Measurements from ENCODE around the gene SETBP1.

SETBP1 gene

DNA sequence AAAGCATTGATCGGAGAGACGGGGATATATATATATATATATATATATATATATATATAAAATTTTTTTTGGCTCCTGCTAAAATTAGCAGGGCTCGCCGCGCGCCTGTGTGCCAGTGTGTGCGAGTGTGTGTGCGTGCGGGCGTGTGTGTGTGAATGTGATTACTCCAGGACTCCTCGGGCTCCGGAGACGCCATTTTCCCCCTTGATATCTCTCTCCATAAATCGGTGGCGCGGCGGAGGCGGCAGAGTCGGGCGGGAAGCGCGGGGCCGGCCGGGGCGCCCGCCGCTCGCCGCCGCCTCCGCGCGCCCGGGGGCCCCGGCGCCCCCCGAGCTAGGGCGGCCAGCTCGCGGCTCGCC is 795 bp upstream of the SETBP1 start:
- peak; percentile 1 for DNase-seq

GRCh38 chr18:44681076-44681970 is 635 bp downstream of the SETBP1 start:
- DNase-seq, result no peak

- no peak for DNase-seq
These were observed 1.6 kb downstream of the SETBP1 start for GRCh38 chr18:44682201-44682870.

GRCh38 chr18:44682871-44683221 is 2.2 kb downstream of the SETBP1 start:
- DNase-seq, result no peak

DNA sequence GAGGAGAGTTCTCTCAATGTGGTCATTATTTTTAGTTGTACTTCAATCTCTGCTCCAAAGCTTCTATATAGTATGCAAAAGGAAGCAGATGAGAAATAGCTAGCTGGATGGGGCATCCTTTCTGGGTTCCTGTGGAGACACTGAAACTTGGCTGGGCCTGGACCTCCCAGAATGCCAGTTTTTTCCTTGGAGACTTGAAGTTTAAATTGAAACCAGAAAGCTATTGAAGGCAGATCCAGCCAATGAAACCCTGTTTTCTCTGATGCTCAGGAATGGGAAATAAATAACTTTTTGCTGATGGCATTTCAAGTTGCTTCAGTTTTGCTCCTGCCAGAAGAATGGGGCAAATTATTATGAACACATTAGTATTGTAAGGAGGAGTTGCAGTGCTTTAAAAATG is 2.9 kb downstream of the SETBP1 start:
- no peak for DNase-seq

DNA sequence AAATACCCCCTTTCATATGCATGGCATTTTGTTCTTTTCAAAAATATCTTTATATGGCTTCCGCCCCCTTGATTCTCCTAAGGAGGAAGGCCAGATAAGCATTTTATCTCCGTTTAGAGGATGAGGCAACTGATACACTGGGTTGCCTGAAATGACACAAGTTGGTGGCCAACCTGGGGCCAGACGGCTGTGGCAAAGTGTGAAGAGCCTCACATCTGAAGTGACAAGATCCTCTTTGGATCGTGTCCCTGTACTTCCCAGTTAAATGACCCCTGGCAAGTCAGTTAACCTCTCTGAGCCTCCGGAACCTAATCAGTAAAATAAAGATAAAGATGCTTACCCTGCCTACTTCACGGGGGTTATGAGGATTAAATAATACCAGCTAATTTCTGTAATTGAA is 4.6 kb downstream of the SETBP1 start:
- no peak for DNase-seq

DNA sequence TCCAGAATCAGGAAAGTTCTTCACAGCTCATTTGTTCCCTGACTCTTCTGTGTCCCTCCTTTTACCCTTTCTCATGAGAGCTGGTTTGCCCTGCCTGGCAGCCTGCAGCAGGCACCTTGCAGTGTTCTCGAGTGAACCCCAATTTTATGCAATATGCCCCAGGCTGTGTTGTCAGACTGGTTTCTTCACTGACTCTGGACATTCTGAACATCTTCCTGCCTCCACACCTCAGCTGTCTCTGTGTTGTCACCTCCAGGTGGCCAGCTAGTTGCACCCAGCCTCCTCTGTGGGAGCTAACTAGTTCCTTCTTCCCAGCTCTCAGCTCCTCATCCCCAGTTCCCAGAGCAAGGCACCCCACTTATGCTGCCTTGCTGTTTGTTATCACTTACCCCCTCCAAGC is 5.5 kb downstream of the SETBP1 start:
- DNase-seq, result no peak

GRCh38 chr18:44687421-44687820 is 6.7 kb downstream of the SETBP1 start:
- no peak for DNase-seq

DNA sequence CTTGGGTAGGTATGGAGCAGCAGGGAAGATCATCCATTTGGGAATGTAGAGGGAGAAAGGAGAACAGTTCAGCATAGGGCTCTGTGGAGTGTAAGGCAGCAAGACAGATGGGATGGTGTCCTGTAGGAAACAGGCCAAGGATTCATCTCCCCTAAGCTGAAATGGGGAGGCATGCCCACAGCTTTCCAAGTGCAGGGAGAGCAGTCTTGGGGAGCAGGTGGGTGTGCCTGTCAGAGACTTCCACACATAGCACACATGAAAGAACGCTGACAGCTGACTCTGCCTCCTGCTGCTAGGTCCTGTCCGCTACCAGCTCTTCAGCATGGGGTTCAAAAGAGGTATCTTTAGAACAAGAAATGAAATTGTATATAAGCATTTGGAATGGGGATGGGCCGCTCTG is 9.0 kb downstream of the SETBP1 start:
- DNase-seq, result no peak

DNA sequence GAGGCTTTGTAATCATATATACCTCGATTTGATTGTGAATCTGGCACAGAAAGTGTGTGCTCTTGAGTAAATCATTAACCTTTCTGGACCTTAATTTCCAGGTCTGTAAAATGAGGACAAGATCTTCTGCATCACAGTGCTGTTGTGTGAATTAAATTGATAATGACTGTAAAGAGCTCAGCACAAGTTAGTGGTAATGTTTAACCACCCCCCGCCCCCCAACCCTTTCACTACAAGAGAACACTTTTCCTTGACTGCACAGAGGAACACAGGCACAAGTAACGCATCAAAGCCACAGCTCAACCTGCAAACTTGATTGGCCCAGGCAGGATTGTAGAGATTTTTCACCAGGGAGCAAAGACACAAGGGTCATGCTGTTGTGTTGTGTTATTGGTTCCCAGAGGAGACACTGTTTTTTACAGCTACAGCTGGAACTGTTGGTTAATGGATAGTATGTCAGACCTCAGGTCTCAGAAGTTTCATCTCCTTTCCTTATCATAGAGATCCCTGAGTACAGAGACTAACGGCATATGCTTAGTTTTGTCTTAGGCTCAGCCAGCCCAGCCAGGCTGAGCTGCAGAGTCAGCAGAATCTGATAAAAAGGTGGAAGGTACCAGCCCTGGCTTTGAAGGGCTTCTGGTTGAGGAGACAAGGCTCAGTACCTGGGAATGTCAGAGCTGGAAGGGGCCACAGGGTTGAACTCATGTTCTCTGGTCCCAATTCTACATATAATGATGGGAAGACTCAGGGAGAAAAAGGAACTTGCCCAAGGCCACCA is 10.6 kb downstream of the SETBP1 start:
- no peak for DNase-seq

DNA sequence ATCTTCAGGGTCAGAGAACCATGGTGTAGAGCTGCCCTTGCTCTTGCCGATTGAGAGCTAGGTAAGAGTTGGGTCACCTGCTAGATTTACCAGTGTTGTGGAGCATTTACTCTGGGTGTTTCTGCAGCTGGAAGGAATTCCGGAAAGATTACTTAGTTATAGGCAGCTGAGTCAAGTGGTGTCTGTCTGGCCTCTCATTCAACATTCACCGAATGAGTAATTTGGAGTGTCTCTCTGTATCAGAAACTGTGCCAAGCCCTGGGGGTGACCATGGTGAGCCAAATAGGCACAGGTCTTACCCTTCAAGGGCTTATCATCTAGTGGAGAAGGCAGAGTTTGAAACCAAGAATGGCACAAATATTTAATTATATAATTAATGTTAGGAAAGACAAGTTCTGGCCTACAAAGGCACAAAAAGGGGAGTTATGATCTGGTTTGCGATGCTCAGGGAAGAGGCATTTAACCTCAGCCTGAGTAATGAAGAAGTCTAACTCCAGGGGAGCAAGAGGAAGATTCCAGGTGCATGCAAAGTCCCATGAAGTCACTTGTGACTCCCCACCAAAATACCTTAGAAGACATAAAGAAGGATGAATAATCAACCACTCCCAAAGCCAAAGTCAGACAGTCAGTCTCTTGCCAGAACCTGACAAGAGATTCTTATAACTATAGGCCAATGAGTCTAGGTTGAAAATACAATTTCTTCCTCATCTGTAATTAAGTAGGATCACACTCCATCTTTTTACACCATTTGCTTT is 12.5 kb downstream of the SETBP1 start:
- no peak for DNase-seq

- no peak for DNase-seq
These were observed 14.8 kb downstream of the SETBP1 start for GRCh38 chr18:44695503-44695902.

DNA sequence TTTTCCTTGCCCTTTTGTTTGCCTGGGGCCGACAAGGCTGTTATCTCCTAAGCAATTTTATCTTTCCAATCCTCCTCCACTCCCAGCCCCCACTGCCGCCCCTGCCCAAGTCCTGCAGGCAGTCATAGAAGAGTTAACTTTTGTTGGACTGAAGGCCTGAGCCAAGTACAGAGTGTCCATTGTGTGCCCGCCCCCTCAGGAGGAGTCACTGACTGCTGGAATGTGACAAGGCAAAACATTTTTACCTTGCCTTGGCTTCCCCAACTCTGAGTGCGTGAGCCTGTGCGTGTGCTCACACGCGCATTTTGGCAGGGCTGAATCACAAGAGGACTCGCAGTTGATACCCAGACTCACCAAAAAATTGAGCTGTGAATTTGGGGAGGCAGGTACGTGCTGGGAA is 16.2 kb downstream of the SETBP1 start:
- no peak for DNase-seq

- no peak for DNase-seq
These were observed 16.6 kb downstream of the SETBP1 start for GRCh38 chr18:44697315-44697714.

- DNase-seq, result no peak
These were observed 17.8 kb downstream of the SETBP1 start for GRCh38 chr18:44698518-44698917.

DNA sequence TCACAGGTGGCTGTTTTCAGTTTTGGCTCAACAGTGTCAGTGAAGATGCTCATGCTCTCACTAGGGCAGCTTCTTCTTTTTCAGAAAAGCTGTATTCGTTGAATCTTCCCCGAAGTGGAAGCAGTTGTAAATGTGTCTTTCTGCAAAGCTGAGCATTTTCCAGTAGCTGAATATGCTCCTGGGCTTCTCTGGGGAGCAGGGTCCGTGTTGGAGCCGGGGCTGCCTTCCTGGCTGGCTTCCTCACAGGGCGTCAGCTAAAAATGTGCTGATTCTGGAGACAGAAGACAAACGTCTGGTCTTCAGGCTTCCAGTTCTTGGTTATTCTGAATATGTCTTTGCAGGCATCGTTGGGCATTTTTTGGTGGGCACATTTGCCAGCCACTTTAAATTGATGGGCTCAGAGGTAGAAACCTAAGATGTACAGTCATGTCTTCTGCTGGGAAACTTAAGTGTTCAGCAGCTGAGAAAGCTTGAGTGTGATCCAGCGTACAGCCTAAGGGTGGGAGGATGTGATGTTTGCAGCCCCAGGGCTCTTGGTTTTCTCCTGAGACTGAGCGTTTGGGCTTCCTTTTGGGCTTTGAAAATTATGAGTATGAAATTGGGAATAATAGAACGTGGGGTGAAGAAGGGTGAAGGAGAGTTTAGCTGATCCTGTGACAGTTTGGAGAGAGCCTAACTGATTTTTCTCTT is 19.0 kb downstream of the SETBP1 start:
- DNase-seq, result no peak

- DNase-seq, result no peak
These were observed 20.0 kb downstream of the SETBP1 start for GRCh38 chr18:44700652-44701051.

DNA sequence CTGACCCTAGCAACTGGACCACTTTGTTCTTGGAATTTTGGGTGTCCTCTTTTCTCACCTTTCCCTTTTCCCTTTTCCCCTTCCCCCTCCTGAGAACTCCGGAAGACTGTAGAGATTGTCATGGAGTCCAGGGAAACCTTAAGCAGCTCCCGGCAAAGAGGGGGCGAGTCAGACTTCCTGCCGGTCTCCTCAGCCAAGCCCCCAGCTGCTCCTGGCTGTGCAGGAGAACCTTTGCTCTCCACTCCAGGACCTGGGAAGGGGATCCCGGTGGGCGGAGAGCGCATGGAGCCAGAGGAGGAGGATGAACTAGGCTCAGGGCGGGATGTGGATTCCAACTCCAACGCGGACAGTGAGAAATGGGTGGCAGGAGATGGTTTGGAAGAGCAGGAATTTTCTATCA is 20.5 kb downstream of the SETBP1 start:
- DNase-seq, result no peak

- no peak for DNase-seq
These were observed 21.9 kb downstream of the SETBP1 start for GRCh38 chr18:44702594-44702993.

DNA sequence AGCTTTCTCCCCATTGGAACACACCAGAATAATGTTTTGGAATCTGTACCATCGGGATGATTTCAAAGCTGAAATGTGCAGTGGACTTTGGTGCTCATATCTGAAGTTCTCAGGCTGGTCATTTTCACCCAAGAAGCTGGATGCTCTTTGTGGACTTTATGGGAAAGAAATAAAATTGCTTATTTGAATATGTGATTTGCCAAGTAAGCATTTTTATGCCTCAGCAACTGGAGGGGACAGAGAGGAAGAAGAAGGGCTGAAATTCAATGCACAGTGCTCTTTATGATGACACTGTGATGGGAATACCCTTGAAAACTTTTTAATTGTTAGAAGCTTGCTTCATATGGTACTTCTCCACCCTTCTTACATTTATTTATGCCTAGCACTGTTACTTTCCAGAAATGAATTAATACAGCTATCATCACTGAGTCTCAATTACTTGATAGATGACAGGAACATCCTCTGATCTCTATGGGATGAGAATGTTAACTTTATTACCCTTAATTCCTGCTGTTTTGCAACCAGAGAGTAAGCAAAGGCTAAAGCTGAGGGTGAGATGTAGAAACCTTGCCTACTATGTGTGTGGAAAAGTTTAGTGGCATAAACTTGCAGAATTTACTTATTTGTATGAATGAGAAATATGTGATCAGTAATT is 23.6 kb downstream of the SETBP1 start:
- no peak for DNase-seq

GRCh38 chr18:44705075-44705675 is 24.5 kb downstream of the SETBP1 start:
- DNase-seq, result no peak
